Keratinocyte (primary cell): ENCODE results near the gene ZNF195. TPM values are rescaled to one million over a fixed set of nuclear protein-coding genes. Genes with fewer than 3 reads are reported as not detected.
"Not testable (repeated sequence)": the region's sequence is repeated elsewhere in the genome, so short reads cannot be mapped to it uniquely, and the experiment has no call there.

ENCODE experiments used
- DNase-seq: peaks from one replicate; pipeline ENCODE4 v3.0.0-alpha.2; 2011; ENCODE audit warnings: low read depth, missing footprints, low spot score
- FAIRE-seq: peaks from 2 replicates; lab custom pipeline; 2011; peaks lifted over from hg19 to GRCh38; lab: Jason Lieb, UNC
- H2AFZ ChIP-seq: 2 replicates; pipeline ENCODE4 v1.6.0; 2012; ENCODE audit warnings: low read length, control low read depth, inconsistent platforms; ENCODE audit not compliant: control insufficient read depth
- H3K27ac ChIP-seq: 2 replicates; pipeline ENCODE4 v1.5.1; 2011; ENCODE audit warnings: low read length; ENCODE audit not compliant: control insufficient read depth, insufficient read depth
- H3K27me3 ChIP-seq: 3 replicates; pipeline ENCODE4 v1.6.0; 2011; ENCODE audit warnings: low read length; ENCODE audit not compliant: control insufficient read depth, insufficient read depth; ENCODE audit errors: extremely low read depth
- H3K36me3 ChIP-seq, 2 experiments: 2 replicates in 1 of 2; 3 replicates in 1 of 2; pipeline ENCODE4 v1.5.1; 2011; ENCODE audit warnings: low read length in 2 of 2, mild to moderate bottlenecking in 1 of 2; ENCODE audit not compliant: control insufficient read depth in 2 of 2, insufficient read depth in 2 of 2; ENCODE audit errors: extremely low read depth in 1 of 2
- H3K4me1 ChIP-seq: 3 replicates; pipeline ENCODE4 v1.5.1; 2011; ENCODE audit warnings: low read length; ENCODE audit not compliant: control insufficient read depth, insufficient read depth; ENCODE audit errors: extremely low read depth
- H3K4me2 ChIP-seq: 3 replicates; pipeline ENCODE4 v1.6.0; 2011; ENCODE audit warnings: low read depth, low read length; ENCODE audit not compliant: control insufficient read depth, insufficient read depth; ENCODE audit errors: extremely low read depth
- H3K4me3 ChIP-seq, 3 experiments: fragments of 200-600 bp in 1 of 3; sonication (generic) in 1 of 3; 2 replicates in 2 of 3; 3 replicates in 1 of 3; pipeline ENCODE4 v1.5.1; 2011 to 2016; ENCODE audit warnings: low read length in 3 of 3, mild to moderate bottlenecking in 3 of 3, control low read depth in 2 of 3, inconsistent platforms in 1 of 3, low read depth in 1 of 3, mixed read lengths in 1 of 3, mixed run types in 1 of 3, moderate library complexity in 1 of 3; ENCODE audit not compliant: control insufficient read depth in 2 of 3, insufficient read depth in 2 of 3; ENCODE audit errors: extremely low read depth in 1 of 3
- H3K79me2 ChIP-seq: 2 replicates; pipeline ENCODE4 v1.6.0; 2012; ENCODE audit warnings: low read length; ENCODE audit not compliant: control insufficient read depth, insufficient read depth
- H3K9ac ChIP-seq: 3 replicates; pipeline ENCODE4 v1.6.0; 2011; ENCODE audit warnings: low read length; ENCODE audit not compliant: control insufficient read depth, insufficient read depth; ENCODE audit errors: extremely low read depth
- H3K9me1 ChIP-seq: 3 replicates; pipeline ENCODE4 v1.6.0; 2011; ENCODE audit warnings: low read length; ENCODE audit not compliant: control insufficient read depth, insufficient read depth; ENCODE audit errors: extremely low read depth
- H3K9me3 ChIP-seq: 2 replicates; pipeline ENCODE4 v1.5.1; 2012; ENCODE audit warnings: low read depth, low read length; ENCODE audit not compliant: control insufficient read depth
- H4K20me1 ChIP-seq: 3 replicates; pipeline ENCODE4 v1.6.0; 2011; ENCODE audit warnings: low read length; ENCODE audit not compliant: control insufficient read depth, insufficient read depth; ENCODE audit errors: extremely low read depth
- dilution Hi-C: fragments of 300-500 bp; cut with MboI; formaldehyde crosslinking; loops from one replicate; pipeline ENCODE4 v1.7.0; 2020; ENCODE audit warnings: low sequenced_read_pairs; ENCODE audit not compliant: extremely low pct_ligation_motif_present
- polyA plus RNA-seq, 5 experiments: library from polyadenylated mRNA; depleted of rRNA in 3 of 5; stranded (reverse) in 3 of 5; stranded (forward) in 1 of 5; unstranded in 1 of 5; fragments of >200 nt; gene quantifications; 1 replicate in 1 of 5; 2 replicates in 3 of 5; 3 replicates in 1 of 5; pipeline versions ENCODE4 v1.2.1 to v1.2.3, GENCODE V29; 2011 to 2012; ENCODE audit warnings: missing spikeins in 2 of 5, low read depth in 1 of 5, low replicate concordance in 1 of 5

Gene ZNF195
- polyA plus RNA-seq, 1 donor (not counting 4 experiments of a cell fraction or from before 2014, with no cell fraction given), result 27.4 TPM

GRCh38 chr11:3423138-3423731, 44.3 kb upstream of the ZNF195 start:
- DNase-seq, H3K4me1 ChIP-seq, H3K27ac ChIP-seq, H3K9me3 ChIP-seq, FAIRE-seq, H3K79me2 ChIP-seq, H3K27me3 ChIP-seq, H4K20me1 ChIP-seq, H3K36me3 ChIP-seq, dilution Hi-C loops, H3K9me1 ChIP-seq: not testable (repeated sequence)
- peak overlapping the region; percentile 30 for H2AFZ ChIP-seq
- peak overlapping the region; percentile 61 for H3K9ac ChIP-seq
- peak overlapping the region; percentile 62 for H3K4me2 ChIP-seq
- H3K4me3 ChIP-seq, result peak overlapping the region; percentile 27 to 44 (median 37)

GRCh38 chr11:3422380-3423137, 43.6 kb upstream of the ZNF195 start:
- H3K79me2 ChIP-seq, H3K9me3 ChIP-seq, H4K20me1 ChIP-seq, H3K4me1 ChIP-seq, H3K9me1 ChIP-seq, dilution Hi-C loops, FAIRE-seq, H3K36me3 ChIP-seq, H3K27me3 ChIP-seq: not testable (repeated sequence)
- H3K27ac ChIP-seq, result peak overlapping the region; percentile 54
- H3K4me2 ChIP-seq, result peak overlapping the region; percentile 70
- peak overlapping the region; percentile 57 to 64 (median 62) for H3K4me3 ChIP-seq
- DNase-seq, result peak; percentile 98
- H2AFZ ChIP-seq, result peak overlapping the region; percentile 80
- peak overlapping the region; percentile 70 for H3K9ac ChIP-seq

- Histone ChIP-seq H3K9ac (peak overlapping the region; percentile 70), H3K4me3 (peak overlapping the region; percentile 57 to 64 (median 62)), H3K4me2 (peak overlapping the region; percentile 70), H3K27ac (peak overlapping the region; percentile 20), H2AFZ (peak overlapping the region; percentile 80)
- FAIRE-seq, H4K20me1 ChIP-seq, H3K36me3 ChIP-seq, dilution Hi-C loops, H3K79me2 ChIP-seq, DNase-seq, H3K27me3 ChIP-seq, H3K9me1 ChIP-seq, H3K4me1 ChIP-seq, H3K9me3 ChIP-seq: not testable (repeated sequence)
Measured at GRCh38 chr11:3421608-3422379, 42.8 kb upstream of the ZNF195 start.

GRCh38 chr11:3420281-3421042, 41.5 kb upstream of the ZNF195 start:
- H3K4me1 ChIP-seq, H4K20me1 ChIP-seq, H2AFZ ChIP-seq, DNase-seq, H3K9me1 ChIP-seq, FAIRE-seq, H3K9ac ChIP-seq, H3K27ac ChIP-seq, H3K36me3 ChIP-seq, H3K79me2 ChIP-seq, H3K9me3 ChIP-seq, H3K4me2 ChIP-seq, H3K4me3 ChIP-seq, H3K27me3 ChIP-seq, dilution Hi-C loops: not testable (repeated sequence)
